GM12873 (cell line): ENCODE measurements around the gene DUSP16.

Experiments used
- TF ChIP-seq, protein P1 (sequence below): IDR thresholded peaks from 2 replicates; pipeline ENCODE4 v1.5.1; 2012; ENCODE audit warnings: low read depth, mild to moderate bottlenecking, moderate library complexity, low read length, control low read depth; ENCODE audit not compliant: insufficient read depth; ENCODE audit errors: missing control alignments

The DUSP16 gene

DNA sequence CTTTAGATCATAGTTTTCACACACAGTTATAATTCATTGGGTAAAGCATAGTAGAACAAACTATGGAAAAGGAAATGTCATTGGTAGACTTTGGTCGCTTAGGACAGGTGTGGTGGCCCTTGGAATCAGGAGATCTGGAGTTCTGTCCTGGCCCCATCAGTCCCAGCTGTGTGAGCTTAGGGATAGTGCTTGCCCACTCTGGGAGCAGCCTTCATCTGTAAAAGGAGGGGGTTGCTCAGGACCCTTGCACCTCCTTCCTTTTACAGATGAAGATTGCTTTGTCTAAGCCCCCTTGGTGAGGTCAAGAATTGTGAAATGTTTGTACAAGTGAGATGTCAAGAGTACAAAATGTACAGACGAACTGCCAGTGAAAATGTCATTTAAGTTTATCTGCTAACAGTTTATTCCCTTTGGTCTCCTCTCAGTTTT is 112.6 kb downstream of the DUSP16 start:
- TF ChIP-seq, protein P1, sequence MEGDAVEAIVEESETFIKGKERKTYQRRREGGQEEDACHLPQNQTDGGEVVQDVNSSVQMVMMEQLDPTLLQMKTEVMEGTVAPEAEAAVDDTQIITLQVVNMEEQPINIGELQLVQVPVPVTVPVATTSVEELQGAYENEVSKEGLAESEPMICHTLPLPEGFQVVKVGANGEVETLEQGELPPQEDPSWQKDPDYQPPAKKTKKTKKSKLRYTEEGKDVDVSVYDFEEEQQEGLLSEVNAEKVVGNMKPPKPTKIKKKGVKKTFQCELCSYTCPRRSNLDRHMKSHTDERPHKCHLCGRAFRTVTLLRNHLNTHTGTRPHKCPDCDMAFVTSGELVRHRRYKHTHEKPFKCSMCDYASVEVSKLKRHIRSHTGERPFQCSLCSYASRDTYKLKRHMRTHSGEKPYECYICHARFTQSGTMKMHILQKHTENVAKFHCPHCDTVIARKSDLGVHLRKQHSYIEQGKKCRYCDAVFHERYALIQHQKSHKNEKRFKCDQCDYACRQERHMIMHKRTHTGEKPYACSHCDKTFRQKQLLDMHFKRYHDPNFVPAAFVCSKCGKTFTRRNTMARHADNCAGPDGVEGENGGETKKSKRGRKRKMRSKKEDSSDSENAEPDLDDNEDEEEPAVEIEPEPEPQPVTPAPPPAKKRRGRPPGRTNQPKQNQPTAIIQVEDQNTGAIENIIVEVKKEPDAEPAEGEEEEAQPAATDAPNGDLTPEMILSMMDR = no peak

DNA sequence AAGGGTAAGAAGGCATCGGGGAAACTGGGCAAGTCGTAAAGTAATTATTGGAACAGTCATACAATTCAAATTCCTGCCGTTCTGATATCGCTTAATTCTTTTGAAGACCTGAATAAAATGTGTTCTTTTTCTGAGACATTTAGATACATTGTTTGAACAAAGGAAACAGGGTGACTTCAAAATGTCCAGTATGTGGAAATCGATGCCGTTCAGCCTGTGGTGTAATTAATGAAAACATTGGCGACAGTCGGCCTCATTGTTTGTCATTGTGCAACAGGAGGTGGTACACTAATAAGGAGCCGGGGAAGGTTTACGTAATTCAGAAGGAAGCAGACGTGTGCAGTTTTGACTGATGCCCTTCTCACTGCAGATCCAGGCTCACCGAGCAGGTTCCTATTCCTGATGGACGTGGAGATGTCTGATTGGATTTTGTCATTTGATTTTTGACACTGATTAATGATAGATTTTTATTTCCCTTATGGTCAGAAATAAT is 113.1 kb downstream of the DUSP16 start:
- TF ChIP-seq, protein P1 = no peak

DNA sequence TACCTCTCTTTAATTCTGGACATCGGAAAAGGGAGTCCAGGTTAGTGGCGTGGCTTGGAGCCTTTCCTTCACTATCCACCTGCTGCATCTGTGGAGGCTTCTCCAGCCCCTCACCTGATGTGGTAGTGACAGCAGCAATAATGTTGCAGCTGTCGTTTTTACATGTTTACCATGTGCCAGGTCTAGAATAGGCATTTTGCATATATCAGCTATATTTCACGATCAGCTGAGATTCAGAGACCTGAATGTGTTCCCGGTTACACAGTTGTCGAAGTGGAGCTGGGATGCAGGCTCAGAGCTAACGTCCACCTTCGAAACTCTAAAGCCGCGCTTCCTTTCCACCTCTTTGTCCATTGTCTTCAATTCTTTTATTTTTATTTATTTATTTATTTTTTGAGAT is 114.8 kb downstream of the DUSP16 start:
- TF ChIP-seq, protein P1 = no peak

DNA sequence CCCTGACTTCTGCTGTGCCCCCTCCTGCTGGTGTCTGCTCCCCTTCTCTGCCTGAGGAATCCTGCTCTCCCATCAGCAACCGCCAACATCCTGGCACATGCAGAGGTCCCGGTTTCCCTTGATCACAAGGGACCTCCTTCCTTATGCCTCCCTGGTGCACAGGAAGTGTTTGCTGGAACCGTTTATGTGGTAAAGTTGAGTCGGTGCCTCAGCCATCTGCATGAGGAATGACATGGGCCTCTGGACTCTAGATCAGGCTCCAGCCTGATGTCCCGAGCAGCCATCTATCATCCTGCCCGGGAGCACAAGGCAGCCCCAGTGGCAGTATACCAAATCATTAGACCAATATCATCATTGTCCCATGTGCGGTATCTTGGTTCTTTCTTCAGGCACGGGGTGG is 115.4 kb downstream of the DUSP16 start:
- TF ChIP-seq, protein P1 = no peak

DNA sequence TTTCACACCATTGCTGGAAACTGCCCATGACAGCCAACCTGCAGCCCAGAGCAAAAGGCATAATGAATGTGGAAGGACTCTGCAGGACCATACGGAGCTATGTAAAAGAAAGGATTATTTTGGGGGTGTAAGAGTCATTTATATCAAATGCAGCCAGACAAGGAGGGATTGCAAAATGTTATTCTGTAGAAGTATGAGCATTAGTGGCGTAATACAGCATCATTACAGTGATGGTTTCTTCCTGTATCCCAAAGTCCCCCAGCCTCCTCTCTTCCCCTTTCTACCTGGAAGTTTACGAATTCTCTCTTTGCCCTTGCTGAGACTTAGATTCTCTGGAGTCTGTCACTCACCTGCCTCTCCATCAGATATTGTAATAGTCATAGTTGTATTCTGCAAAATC is 115.9 kb downstream of the DUSP16 start:
- TF ChIP-seq, protein P1 = no peak

DNA sequence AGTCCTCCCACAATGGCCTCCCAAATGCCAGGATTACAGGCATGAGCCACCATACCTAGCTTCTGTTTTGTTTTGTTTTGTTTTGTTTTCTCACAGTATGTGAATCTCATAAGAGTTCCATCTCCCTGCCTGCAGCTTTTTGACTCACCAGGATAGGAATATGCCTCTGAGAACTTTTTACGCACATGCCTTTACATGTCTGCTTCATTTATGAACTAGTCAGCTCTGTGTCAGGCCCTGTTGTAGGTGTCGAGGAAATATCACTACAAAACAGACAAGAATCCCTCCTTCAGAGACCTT is 116.8 kb downstream of the DUSP16 start:
- TF ChIP-seq, protein P1 = no peak

DNA sequence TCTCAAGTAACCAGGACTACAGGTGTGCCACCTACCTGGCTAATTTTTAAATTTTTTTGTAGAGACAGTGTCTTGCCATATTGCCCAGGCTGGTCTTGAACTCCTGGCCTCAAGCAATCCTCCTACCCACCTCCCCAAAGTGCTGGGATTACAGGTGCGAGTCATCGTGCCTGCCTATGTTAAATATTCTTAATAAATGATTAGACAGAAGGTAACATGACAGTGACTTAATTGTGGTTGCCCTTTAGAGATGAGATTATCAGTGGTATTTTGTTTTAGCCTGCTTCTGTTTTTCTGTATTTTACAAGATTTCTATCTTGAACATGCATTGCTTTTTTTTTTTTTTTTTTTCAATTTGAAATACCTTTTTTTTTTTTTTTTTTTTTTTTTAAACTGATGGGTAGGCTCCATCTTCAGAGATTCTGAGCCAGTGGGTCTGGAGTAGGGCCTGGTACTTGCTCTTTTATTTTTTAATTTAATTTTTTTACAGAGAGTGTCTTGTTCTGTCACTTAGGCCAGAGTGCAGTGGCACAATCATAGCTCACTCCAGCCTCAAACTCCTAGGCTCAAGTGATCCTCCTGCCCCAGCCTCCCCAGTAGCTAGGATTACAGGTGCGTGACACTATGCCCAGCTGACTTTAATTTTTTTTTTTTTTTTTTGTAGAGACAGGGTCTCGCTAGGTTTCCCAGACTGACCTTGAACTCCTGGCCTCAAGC is 117.3 kb downstream of the DUSP16 start:
- TF ChIP-seq, protein P1 = no peak
